Stimulated activated naive CD4-positive, alpha-beta T cell (primary cell): ENCODE measurements around the gene PCNX1.

Source experiments
- DNase-seq, 6 experiments: peaks; one replicate each; lab custom pipeline; 2025; lab: John Stamatoyannopoulos, UW

Gene PCNX1

GRCh38 chr14:71163050-71163841 is 256.0 kb downstream of the PCNX1 start:
- DNase-seq = no peak

DNA sequence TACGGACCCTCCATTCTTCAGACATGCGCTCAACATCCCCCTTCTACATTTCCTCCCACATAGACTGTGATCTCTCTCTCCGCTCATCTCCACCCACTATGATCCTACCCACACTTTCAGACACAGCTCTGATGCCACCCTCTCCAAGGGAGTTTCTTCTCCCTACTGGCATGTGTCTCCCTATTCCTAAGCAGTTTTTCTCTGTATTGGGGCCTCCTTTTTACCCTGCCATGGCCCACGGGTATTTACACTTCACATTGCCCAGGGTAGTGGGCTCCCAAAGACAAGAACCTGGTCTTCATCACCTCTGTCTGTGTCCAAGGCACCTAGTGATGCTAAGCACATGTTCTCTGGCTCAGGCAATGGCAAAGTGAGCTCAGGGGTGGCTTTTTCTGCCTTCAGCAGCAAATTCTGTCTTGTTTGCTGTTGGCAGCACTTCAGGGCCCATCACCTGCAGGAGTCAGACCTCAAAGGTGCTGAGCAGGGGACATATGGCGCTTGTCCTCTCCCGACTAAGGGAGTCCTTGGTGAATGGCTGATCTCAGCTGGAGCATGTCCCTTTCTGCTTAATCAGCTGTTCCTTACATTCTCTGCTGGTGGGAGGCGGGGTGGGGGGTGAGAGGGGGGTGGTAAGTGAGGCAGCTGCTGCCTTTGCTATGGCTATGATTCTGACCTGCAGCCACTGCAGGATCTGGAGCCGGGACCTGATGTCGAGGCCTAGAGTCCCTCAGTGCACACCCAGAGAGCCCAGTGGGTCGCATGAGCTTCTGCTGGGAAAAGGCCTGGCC is 256.8 kb downstream of the PCNX1 start:
- no peak for DNase-seq
